Mucosa of stomach (tissue), 1 donor: ENCODE data around the gene CD109.

Source experiments
- H3K27me3 ChIP-seq: one replicate; pipeline ENCODE4 v1.7.0; 2013; ENCODE audit warnings: mild to moderate bottlenecking, low read length; ENCODE audit not compliant: control insufficient read depth, insufficient read depth
- H3K36me3 ChIP-seq: one replicate; pipeline ENCODE4 v1.7.0; 2013; ENCODE audit warnings: low read length; ENCODE audit not compliant: control insufficient read depth, insufficient read depth
- H3K4me1 ChIP-seq: one replicate; pipeline ENCODE4 v1.7.0; 2013; ENCODE audit warnings: mild to moderate bottlenecking, low read length; ENCODE audit not compliant: control insufficient read depth, insufficient read depth
- H3K4me3 ChIP-seq: one replicate; pipeline ENCODE4 v1.7.0; 2013; ENCODE audit warnings: low read length
- H3K9ac ChIP-seq: one replicate; pipeline ENCODE4 v1.7.0; 2013; ENCODE audit warnings: mild to moderate bottlenecking, low read length, moderate library complexity
- H3K9me3 ChIP-seq: one replicate; pipeline ENCODE4 v1.7.0; 2013; ENCODE audit warnings: mild to moderate bottlenecking, low read length, moderate library complexity; ENCODE audit not compliant: control insufficient read depth
- donor health status: Pancreatic carcinoma.

The CD109 gene

GRCh38 chr6:73695619-73696421, at the start of gene CD109:
TSS of gene CD109 (plus strand) at chr6:73696203. CDS start at chr6:73696216, 13 bp downstream.
- H3K27me3 ChIP-seq: no peaks in the 10 kb centered on the region
- no peaks in the 10 kb centered on the region for H3K9me3 ChIP-seq
- H3K4me1 ChIP-seq: no peaks in the 10 kb centered on the region
- no peak within 1 kb of the TSS for H3K4me3 ChIP-seq
- no peaks in the 10 kb centered on the region for H3K36me3 ChIP-seq
- peak within 1 kb of the TSS; percentile 59 for H3K9ac ChIP-seq

GRCh38 chr6:73648166-73648565, 47.8 kb upstream of the CD109 start:
- H3K9ac ChIP-seq: no peak overlapping the region
- H3K4me1 ChIP-seq: no peaks in the 10 kb centered on the region
- no peak overlapping the region for H3K4me3 ChIP-seq
- no peaks in the 10 kb centered on the region for H3K27me3 ChIP-seq
- H3K9me3 ChIP-seq: no peaks in the 10 kb centered on the region
- H3K36me3 ChIP-seq: no peaks in the 10 kb centered on the region

GRCh38 chr6:73649783-73650182, 46.2 kb upstream of the CD109 start:
- Histone ChIP-seq H3K27me3 (no peaks in the 10 kb centered on the region), H3K9me3 (no peaks in the 10 kb centered on the region), H3K4me1 (no peaks in the 10 kb centered on the region), H3K36me3 (no peaks in the 10 kb centered on the region), H3K4me3 (no peak overlapping the region), H3K9ac (no peak overlapping the region)

GRCh38 chr6:73652637-73653570, 43.1 kb upstream of the CD109 start:
- peak overlapping the region; percentile 79 for H3K9ac ChIP-seq

DNA sequence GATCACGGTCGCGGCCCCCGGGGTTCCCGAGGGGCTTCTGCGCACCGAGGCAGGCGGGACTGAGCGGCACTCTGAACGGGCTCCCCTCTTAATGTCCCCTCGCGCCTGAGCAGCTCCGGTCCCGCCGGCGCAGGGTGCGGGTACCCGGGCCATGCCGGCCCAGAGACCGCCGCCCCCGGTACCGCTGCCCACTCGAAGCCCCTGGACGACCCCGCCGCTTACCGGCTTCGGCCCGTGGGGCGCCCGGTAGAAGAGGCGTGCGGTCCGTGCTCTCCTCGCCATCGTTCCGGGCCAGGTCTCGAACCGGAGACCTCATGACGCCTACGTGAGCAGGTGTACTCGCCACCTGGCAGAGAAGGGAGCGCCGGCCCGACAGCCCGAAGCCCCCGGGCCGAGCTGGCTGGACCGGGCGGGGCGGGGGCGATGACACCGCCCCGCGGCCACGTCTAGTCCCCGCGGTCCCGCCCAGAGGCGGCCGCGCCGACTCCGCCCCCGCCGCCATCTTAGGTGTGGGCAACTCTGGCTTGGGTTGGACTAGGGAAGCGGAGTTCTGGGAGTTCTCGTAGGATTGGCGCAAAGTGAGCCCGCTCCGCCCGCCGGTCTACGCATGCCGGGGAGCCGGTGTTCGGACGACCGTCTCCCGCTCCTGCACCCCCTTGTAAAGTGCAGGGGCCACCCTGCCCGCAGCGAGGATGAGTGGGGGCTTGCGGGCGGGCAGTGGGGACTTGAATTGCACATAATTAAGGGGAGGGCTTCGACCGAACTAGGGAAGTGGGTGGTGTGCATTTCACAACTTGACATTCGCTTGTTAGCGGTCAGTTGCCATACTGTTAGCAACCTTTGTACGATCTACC, 42.2 kb upstream of the CD109 start, which contains the start of gene SLC17A5:
TSS of gene SLC17A5 (minus strand) at position 422 of the 854 bp plus-strand sequence. CDS start at position 316, 106 bp downstream.
- H3K9ac ChIP-seq: peak within 1 kb of the TSS; percentile 79
- H3K36me3 ChIP-seq: no peaks in the 10 kb centered on the region
- H3K4me1 ChIP-seq: peaks cover 7% of the 10 kb centered on the region
- H3K27me3 ChIP-seq: no peaks in the 10 kb centered on the region
- H3K4me3 ChIP-seq: peak within 1 kb of the TSS; percentile 47
- no peaks in the 10 kb centered on the region for H3K9me3 ChIP-seq

More at GRCh38 chr6:73652637-73653570, 43.1 kb upstream of the CD109 start:
- Histone ChIP-seq H3K4me1 (peaks cover 7% of the 10 kb centered on the region), H3K36me3 (no peaks in the 10 kb centered on the region), H3K27me3 (no peaks in the 10 kb centered on the region), H3K4me3 (peak overlapping the region; percentile 47), H3K9me3 (no peaks in the 10 kb centered on the region)

DNA sequence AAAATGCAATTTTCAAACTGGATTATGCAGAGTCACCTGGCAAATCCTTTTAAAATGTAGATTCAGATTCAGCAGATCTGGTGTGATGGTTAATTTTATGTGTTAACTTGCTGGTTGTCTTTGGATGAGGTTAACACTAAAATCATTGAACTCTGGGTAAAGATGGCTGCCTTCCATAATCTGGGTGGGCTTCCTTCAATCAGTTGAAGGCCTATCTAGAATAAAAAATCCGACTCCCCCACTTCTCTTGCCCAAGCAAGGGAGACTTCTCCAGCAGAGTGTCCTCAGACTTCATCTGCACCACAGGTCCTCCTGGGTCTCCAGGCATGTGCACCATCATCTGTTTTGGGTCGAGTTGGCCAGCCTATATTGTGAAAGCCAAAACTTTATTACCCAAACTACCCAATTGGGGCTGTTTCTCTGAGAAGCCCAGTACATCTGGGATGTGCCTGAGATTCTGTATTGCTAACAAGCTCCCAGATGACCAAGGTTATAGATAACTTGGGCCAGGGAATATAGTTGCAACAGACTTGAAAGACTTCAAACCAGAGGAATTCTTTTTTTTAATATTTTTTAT, 40.6 kb upstream of the CD109 start:
- Histone ChIP-seq H3K36me3 (no peaks in the 10 kb centered on the region), H3K9ac (peak overlapping the region; percentile 79), H3K4me3 (no peak overlapping the region), H3K4me1 (peaks cover 7% of the 10 kb centered on the region), H3K9me3 (no peaks in the 10 kb centered on the region), H3K27me3 (no peaks in the 10 kb centered on the region)

GRCh38 chr6:73656531-73657145, 39.4 kb upstream of the CD109 start:
- Histone ChIP-seq H3K9ac (no peak overlapping the region), H3K9me3 (no peaks in the 10 kb centered on the region), H3K4me1 (peaks cover 7% of the 10 kb centered on the region), H3K36me3 (no peaks in the 10 kb centered on the region), H3K4me3 (no peak overlapping the region), H3K27me3 (no peaks in the 10 kb centered on the region)

GRCh38 chr6:73657201-73657600, 38.8 kb upstream of the CD109 start:
- no peaks in the 10 kb centered on the region for H3K36me3 ChIP-seq
- no peaks in the 10 kb centered on the region for H3K9me3 ChIP-seq
- H3K4me3 ChIP-seq: no peak overlapping the region
- no peak overlapping the region for H3K9ac ChIP-seq
- H3K4me1 ChIP-seq: peaks cover 7% of the 10 kb centered on the region
- H3K27me3 ChIP-seq: no peaks in the 10 kb centered on the region

GRCh38 chr6:73664701-73665100, 31.3 kb upstream of the CD109 start:
- no peaks in the 10 kb centered on the region for H3K9me3 ChIP-seq
- no peak overlapping the region for H3K4me3 ChIP-seq
- H3K36me3 ChIP-seq: no peaks in the 10 kb centered on the region
- H3K4me1 ChIP-seq: peaks cover 35% of the 10 kb centered on the region
- no peaks in the 10 kb centered on the region for H3K27me3 ChIP-seq
- no peak overlapping the region for H3K9ac ChIP-seq

- Histone ChIP-seq H3K27me3 (no peaks in the 10 kb centered on the region), H3K4me3 (no peak overlapping the region), H3K36me3 (no peaks in the 10 kb centered on the region), H3K4me1 (peaks cover 35% of the 10 kb centered on the region), H3K9me3 (no peaks in the 10 kb centered on the region), H3K9ac (peak overlapping the region; percentile 22)
Observed at GRCh38 chr6:73665686-73666319, 30.2 kb upstream of the CD109 start.
